Testis (tissue), 2 donors: ENCODE results near the gene CRIP3.

Experiments
- CTCF ChIP-seq, 3 experiments: fragments of 450-650 bp in 2 of 3; fragments of 200-600 bp in 1 of 3; sonication (generic) in 1 of 3; IDR thresholded peaks; one replicate each; pipeline ENCODE4 v1.5.1; 2016 to 2019; ENCODE audit warnings: antibody characterized with exemption in 3 of 3, mild to moderate bottlenecking in 2 of 3, moderate library complexity in 1 of 3
- POLR2A ChIP-seq: fragments of 450-650 bp; IDR thresholded peaks from one replicate; pipeline ENCODE4 v1.6.1; 2017; ENCODE audit warnings: antibody characterized with exemption, mild to moderate bottlenecking, moderate library complexity

DNA sequence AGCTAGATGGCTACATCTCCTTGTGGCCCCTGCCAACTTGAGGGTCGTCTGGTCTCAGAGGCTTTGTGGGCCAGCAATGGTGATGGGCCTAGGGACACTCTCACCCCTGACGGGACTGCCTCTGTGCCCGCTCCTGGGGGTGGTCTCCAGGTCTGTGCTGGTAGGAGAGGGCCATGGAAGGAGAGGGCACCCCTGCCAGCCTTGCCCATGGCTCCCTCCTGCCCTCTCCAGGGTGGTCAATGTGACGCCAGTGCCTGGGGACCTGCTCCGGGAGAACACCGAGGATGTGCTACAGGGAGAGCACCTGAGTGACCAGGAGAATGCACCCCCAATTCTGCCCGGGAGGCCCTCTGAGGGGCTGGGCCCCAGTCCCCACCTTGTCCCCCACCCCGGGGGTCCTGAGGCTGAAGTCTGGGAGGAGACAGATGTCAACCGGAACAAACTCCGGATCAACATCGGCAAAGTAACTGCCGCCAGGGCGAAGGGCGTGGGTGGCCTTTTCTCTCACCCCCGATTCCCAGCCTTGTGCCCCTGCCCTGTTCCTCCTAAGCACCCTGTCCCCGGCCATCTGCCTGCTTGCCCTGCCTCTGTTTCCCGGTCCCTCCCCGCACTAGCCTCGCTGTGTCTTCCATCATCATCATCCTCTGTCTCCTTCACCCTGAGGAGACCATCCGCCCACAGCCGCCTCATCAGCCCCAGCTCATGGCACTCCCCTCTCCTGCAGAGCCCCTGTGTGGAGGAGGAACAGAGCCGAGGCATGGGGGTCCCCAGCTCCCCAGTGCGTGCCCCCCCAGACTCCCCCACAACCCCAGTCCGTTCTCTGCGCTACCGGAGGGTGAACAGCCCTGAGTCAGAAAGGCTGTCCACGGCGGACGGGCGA lies 49.6 kb downstream of the CRIP3 start:
- TF ChIP-seq POLR2A (no peak), CTCF (IDR thresholded peaks at IDR 0.05) (no peak)
